T1000 (cell line): Measurements from ENCODE around the gene PSMA7.
"Not testable (repeated sequence)": the region's sequence is repeated elsewhere in the genome, so short reads cannot be mapped to it uniquely, and the experiment has no call there.

ENCODE experiments used
- DNase-seq: peaks from one replicate; lab custom pipeline; 2025; ENCODE audit warnings: mixed read lengths; lab: John Stamatoyannopoulos, UW

PSMA7 gene

DNA sequence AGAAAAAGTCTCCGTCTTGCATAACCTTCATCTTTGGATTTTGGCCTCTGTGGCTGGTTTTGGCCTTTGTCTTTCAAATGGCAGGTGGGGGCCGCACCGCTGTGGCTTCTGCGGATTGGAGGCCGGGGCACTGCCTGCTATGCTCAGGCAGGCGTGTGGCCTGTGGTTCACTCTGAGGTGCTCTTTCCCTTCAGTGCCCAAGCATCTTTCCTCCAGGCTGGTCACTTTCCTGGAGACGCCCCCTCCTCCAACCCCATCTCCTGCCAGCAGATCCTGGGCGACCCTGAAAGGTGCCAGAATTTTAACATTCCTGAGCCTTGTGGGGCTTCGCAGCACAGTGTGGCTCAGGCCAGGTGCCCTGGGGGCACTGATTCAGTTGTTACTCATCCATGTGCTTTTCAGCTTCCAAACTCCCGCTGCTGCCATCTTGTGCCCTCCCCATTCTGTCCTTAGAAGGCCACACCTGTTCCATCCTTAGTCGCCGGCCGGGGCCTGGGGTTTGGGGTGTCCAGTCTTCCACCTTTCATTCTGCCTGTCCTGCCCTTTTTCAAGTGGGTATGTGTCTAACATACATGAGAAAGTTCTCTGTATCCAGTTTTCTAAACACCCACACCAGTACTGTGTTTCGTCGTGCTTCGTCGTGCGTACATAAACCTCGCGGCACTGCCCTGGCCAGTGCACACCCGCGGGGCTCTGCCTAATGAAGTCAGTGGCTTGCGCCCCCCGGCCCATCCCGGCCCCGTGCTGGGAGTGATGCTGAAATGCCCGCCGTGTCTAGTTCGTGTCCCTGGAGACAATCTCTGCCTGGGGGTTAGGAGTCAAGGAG lies 12.4 kb upstream of the PSMA7 start:
- peak; percentile 46 for DNase-seq

DNA sequence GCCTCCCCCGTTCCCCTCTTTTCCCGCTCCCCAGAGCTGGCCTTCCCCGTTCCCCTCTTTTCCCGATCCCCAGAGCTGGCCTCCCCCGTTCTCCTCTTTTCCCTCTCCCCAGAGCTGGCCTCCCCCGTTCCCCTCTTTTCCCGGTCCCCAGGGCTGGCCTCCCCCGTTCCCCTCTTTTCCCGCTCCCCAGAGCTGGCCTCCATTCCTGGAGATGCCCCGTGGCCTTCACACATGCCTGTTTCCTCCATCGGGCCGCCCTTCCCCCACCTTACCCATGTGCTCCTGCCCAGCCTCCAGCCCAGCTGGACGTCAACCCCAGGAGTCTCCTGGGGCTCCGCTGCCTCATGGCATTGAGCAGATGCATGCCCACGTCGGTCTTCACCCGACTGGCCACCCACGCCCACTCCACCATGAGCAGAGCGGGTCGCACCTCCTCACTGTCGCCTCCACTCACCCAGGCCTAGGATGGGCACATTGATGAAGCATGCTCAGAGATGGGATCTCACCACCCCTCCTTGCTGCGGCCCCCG lies 8.7 kb upstream of the PSMA7 start:
- DNase-seq, result no peak

DNA sequence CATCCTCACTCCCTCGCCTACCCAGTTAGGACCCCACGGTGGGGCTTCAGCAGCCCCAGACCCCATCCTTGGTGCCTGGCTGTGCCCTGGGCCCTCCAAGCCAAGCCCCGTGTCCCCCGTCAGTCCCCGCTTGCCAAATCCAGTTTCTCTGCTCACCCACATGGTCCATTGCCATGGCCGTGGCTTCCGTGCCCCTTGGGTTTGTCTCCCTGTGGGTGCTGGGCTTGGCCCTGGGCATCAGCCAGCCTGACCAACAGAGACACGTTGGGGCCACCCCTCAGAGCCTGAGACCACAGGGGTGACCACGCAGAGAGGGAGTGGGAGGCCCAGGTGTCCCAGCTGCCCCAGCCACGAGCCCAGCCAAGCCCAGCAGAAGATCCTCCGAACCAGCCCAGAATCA lies 8.0 kb upstream of the PSMA7 start:
- DNase-seq, result no peak

DNA sequence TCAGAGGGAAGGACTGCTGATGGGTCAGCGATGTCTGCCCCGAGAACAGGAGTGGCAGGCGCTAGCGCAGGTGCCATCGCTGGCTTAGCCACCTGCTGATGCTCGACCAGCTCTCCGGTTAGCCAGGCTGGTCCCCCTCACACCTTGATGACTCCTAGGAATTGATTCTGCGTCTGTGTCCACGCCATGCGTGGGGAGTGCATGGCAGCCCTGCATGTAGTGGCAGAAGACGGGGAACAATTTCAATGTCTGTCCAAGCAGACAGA lies 7.0 kb upstream of the PSMA7 start:
- no peak for DNase-seq

DNA sequence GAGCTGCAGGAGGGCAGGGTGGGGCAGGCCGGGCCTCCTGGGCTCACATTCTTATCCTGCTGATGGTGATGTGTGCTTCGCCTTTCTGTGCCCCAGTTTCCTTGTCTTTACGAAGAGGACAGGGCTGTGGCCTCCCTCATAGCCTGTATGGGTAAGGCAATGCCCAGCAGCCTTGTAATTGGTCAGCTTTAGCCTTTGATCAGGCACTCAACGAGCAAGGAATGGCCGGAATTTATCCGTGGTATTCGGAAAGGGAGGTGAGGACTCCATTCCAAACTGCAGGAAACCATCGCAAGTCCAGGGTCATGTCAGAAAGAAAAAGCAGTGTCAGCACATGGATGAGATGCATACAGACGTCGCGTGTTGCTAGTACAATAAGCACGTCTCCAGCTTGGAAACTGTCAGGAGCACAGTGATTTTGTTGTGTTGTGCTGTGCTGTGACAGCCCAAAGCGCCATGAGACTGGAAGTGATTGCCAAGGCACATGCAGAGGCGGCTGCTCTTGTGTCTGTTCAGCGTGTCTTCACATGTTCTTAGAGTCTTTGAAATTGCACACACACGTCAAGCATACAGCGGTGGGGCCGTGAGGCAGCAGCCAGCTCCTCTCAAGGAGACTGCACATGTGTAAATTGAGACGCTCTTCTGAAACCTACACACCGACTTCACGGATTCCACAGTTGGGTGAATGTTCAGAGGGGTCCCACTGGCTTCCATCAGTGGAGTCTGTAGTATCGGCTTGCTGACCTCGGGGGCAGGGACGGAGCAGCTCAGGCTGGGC lies 6.5 kb upstream of the PSMA7 start:
- DNase-seq, result no peak

DNA sequence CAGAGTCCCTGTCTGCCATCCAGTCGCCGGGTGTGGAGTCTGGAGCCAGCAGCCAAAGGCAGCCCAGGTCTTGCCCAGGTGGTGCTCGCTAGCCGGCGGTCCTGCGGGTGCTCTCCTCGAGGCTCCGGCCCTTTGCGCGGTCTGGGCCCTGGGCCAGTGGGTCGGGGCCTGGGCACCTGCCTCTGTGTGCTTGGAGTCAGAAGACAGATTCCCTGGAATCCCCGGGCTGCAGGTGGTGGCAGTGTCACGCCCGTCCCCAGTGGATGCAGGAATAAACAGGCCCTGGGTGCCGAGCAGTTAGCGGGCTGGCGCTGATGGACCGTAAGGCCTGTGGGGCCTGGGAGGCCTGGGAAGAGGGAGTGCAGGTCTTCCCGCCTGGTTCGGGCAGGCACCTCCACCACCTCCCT lies 5.7 kb upstream of the PSMA7 start:
- no peak for DNase-seq

DNA sequence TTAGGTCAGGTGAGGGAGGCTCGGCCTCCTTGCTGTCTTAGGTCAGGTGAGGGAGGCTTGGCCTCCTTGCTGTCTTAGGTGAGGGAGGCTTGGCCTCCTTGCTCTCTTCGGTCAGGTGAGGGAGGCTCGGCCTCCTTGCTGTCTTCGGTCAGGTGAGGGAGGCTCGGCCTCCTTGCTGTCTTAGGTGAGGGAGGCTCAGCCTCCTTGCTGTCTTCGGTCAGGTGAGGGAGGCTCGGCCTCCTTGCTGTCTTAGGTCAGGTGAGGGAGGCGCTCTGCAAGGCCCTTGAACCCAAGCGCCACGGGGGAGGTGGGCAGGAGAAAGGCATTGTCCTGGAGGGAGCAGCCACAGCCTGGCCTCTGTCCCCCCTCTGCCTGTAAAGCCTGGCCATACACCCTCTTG lies 5.2 kb upstream of the PSMA7 start:
- not testable (repeated sequence) for DNase-seq

DNA sequence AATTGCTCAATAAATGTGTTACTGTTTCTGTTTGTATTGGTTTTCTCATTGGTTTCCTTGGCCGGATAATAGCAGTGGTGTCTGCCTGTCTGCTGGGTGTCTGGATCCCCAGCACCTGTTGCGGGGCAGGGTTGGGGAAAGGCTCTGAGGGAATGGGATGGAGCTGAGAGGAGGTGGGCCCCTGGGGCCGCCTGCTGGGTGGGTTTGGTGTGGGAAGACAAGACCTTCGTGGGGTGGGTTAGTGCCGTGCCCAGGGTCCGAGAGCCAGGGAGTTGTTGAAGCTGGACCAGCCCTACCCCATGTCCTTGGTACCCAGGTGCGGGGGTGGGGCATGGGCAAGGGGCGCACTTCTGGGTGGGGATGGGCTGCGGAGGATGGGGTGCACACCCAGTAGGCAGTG lies 4.3 kb upstream of the PSMA7 start:
- DNase-seq, result no peak

DNA sequence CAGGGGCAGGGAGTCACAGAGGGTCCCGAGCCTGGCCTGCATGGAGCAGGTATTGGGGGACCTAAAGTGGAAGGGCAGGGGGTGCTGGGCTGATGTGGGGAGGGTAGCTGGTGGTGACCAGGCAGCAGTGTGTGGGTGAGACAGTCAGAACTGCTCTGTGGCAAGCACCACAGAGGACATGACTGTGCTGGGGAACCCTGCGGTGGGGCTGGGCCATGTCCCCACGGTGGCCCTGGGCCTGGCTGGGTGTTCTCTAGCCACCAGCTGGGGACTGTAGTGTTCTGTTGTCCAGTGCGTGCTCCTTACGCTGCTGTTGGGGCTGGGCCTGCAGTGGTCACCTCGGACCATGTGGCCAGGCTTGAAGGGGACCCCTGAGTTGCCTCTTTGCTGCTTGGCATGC lies 3.9 kb upstream of the PSMA7 start:
- DNase-seq, result no peak

DNA sequence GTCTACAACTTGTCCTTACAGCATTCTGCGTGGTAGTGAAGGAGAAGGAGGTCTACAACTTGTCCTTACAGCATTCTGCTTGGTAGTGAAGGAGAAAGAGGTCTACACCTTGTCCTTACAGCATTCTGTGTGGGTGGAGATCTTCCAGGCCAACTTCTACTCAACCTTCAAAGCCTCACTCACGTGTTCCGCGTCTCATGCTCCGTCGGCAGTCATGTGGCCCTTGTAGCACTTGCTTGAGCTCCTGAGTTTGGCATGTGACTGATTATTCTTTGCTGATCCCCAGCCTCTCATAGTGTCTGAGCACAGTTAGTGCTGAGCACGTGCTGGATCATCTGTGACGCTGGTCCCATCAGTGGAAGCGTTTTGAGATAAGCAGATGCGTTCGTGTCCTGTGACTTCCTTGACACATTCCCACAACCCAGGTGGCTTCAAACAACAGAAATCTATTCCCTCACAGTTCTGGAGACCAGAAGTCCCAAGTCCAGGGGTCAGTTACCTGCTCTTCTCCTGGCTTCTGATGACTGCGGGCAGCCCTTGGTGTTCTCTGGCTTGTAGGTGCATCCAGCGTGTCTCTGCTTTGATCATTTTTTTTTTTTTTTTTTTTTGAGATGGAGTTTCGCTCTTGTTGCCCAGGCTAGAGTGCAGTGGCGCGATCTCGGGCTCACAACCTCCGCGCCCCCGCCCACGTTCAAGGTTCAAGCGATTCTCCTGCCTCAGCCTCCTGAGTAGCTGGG lies 3.0 kb upstream of the PSMA7 start:
- no peak for DNase-seq

DNA sequence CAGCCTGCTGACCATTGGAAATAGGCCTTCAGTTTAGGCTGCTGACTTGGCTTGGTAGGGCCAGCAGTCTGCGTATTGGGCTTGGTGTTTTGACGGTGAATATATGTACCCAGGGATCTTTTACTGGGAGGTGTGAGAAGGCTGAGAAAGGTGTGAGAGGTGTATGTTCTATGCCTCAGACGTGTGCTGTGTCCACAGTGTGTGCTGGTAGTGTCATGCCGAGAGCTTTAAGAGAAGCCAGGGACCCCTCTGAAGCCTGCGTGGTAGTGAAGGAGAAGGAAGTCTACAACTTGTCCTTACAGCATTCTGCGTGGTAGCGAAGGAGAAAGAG lies 2.5 kb upstream of the PSMA7 start:
- DNase-seq, result no peak

DNA sequence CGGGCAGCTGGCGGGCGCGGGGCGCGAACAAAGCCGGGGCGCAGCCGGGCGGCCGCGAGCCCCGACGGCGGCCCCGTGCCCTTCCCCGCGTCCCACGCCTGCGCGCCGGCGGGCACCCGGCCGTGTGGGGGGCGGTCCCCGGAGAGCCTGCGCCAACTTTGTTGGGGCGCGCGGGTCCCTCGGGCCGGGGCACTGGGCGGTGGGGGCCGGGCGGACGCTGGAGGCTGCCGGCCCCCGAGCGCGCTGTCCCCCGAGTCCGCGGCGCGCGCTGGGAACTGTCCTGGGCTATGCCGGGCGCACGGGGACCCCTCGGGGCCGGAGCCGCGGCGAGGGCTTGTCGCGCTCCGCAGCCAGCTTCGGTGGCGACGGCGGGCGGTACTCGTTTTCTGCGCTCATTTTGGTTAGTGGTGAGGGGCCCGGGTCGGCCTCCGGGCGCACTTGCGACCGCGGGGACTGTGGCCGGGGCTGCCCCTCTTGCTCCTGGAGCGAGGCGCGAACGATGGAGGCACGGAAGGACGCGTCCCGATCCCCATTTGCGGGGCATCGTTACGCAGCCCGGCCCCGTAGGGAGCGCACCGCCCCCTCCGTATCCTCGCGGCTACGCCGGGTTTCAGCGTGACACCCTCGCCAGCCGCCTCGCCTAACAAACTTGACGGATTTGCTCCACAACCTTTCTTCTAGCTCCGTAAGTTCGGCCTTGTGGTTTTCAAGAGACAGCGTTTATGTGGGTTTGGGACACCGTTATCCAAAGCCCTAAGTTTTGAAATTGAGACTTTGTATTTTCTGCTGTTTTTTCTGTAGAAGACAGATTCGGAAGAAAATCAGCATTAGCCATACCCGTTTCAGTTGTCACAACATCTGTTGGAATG lies 997 bp upstream of the PSMA7 start:
- no peak for DNase-seq

DNA sequence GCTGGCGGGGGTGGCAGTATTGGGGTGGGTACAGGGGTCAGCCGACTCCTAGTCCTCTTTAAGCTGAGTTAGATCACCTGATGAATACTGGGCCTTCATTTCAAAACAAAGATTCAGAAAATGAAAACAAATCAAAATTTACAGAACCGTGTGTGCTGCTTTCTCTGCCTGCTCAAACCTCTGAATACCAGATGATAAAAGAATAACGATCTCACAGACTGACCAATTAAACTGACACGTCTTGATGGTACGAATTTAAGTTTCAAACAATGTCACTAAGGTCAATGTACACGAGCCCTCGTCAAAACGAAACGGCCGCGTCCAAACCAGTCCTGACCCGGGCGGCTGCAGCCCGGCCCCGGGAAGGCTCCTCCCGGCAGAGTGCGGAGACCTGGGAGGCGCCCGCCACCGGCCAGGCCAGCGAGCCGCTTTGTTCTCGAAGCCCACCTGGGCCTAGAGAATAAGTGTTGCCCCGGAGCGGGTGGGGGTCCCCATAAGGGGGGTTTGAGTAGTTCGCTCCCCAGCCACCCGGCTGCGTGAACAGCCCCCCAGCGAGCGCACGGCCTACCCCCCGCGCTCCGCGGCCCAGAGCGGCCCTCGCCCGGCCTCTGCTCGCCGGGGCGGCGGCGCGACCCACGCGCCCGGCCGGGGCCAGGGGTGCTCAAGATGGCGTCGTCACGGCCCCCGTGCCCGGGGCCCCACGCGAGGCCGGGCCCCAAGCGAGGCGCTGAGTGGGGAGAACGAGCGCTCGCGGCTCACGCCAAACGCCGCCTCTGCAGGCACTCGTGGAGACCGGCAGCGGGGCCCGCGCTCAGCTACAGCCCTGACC lies 728 bp downstream of the PSMA7 start:
- DNase-seq, result no peak

DNA sequence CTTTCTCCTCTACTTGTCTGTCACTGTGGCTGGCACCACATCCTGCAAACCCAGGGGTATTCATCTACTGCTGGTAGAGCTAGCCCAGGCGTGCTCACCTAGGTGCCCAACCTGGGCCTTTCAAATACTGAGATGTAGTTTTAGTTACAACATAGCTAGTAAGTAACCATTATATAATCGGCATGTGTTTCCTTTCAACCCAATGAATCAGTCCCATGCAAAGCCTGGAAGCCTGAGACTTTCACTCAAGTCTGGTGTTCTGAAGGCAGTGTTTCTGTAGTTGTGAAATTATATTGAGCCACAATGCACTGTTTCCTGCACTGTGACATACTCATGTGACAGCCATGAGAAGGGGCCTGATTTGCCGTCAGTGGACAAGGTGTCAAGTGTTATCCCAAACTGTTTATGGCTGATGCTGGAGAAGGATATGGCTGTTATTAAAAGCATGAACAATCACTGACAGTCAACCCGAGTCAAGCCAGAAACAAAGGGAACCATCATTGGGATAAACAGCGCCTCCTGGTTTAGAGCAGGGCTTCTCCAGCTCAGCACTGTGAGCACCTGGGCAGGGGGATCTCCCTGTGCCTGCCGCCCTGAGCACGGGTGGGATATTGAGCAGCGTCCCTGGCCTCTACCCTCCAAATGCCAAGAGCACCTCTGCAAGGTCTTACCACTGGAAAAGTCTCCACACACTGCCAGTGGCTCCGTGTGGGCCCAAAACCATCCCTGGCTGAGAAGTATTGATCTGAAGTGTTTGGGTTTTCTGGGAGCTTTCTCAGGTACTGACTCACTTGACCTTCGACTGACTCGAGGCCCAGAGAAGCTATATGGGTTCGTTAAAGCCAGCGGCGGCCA lies 1.6 kb downstream of the PSMA7 start:
- DNase-seq, result no peak

DNA sequence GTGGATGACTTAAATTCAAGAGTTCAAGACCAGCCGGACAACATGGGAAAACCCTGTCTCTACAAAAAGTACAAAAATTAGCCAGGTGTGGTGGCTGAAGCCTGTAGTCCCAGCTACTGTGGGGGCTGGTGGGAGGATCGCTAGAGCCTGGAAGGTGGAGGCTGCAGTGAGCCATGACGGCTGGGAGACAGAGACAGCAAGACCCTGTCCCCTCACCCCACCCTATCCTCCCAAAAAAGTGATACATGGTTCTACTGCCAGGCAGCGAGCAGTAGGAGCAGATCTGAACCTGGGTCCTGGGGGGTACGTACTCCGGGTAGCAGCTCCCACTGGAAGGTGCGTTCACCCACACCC lies 2.2 kb downstream of the PSMA7 start:
- no peak for DNase-seq

DNA sequence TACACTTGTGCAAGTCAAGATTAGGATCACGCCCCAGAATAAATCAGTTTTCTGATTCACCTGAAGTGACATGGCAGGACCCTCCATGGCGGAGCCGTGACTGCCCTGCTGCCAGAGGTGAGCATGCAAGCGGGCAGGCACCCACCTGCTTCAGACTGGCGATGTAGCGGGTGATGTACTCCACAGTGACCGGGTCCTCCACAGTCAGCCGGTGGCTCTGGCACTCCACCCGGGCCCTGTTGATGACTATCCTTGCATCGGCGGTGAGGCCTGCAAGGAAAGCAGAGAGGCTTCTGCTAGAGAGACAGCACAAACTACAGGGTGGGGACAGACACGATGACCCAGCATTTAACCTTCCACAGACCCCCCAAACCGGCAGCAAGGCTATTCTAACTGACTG lies 3.6 kb downstream of the PSMA7 start:
- no peak for DNase-seq

DNA sequence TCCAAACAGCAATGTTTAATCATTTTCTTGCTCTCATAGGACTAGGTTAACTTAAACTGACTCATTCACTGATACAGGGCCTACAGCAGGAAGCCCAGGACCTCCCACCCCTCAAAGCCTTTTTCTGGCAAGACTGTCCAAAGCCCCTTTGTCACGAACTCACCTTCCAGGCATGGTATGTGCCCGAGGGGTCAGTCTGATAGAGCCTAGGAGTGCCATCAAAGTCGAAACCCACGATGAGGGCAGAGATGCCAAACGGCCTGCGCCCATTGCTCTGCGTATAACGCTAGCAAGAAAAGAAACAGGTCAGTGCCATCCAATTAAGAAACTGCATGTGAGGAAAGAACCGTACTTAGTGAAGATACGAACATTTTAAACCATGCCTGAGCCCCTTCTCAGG lies 4.3 kb downstream of the PSMA7 start:
- DNase-seq, result no peak

DNA sequence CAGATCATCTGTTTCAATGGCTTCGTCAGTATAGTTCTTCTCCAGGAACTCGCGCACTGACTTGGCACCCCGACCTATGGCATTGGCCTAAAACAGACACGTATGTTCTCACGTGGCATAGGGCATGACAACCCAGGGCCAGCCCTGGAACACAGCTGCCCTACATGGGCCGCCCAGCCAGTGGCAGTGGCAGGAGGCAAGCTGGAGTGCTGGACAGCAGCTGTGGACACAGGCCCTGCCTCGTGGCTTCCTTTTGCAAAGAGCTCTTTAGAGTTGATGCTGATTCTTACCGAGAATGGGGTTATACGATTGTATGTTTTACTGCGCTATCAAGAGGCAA lies 5.0 kb downstream of the PSMA7 start:
- DNase-seq, result no peak

DNA sequence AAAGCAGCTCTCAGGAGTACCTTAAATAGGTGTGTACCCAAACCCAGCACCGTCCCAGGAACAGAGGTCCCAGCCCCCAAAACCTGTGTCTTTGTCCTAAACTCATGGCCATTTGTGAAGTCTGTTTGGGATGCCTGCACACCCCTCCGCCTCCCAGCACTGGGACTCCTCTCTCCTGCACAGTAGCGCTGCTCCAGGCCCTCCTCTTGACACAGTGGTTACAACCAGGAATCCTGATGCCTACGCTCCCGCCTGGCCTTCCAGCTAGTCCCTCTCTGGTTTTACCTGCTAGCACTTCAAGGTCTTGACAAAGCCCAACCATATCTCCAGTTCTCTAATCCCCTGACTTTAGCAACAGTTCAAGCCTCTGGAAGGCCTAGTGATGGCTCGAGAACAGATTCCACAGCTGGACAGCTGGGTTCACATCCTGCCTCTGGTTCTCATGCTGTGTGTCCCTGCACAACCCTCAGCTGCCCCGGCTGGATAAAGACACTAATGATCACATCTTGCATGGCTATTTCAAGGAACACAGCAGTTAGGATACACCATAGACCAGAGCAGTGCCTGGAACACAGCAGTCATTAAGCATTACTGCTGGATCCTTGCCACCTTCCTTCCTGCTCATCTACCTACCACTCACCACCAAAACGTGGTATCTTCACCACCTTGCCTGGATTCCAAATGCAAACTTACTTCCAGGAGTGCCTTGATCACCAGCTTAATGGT lies 5.6 kb downstream of the PSMA7 start:
- no peak for DNase-seq

DNA sequence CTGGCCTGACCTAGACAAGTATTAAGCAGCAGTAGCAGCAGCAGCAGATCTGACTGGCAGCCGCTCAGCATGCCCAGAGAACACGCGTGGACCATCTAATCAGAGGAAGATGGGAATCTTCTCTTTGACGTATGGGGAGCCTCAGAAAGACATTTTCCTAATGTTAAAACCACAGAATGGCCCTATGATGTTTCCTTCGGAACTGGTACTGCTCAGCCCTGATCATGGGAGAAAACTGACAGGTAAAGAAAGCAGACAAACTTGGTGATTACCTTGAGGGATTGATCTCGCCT lies 6.2 kb downstream of the PSMA7 start:
- DNase-seq, result no peak
